ENCODE results near the gene ZCCHC7.
"Not testable (repeated sequence)": the region's sequence is repeated elsewhere in the genome, so short reads cannot be mapped to it uniquely, and the experiment has no call there.

ZCCHC7 gene

GRCh38 chr9:37303272-37303671 lies 182.9 kb downstream of the ZCCHC7 start:
- peaks cover 38% of the 10 kb centered on the region for H3K36me3 Mint-ChIP-seq
- H3K27me3 Mint-ChIP-seq, H3K9me3 Mint-ChIP-seq, CTCF ChIA-PET, H3K4me3 Mint-ChIP-seq, DNase-seq: not testable (repeated sequence)
- peaks cover 63% of the 10 kb centered on the region for H3K4me1 Mint-ChIP-seq
- H3K27ac Mint-ChIP-seq = peak overlapping the region; percentile 5

- Mint-ChIP-seq H3K27me3 (no peaks in the 10 kb centered on the region), H3K4me1 (peaks cover 9% of the 10 kb centered on the region), H3K36me3 (peaks cover 28% of the 10 kb centered on the region), H3K9me3 (no peaks in the 10 kb centered on the region), H3K27ac (no peak overlapping the region), H3K4me3 (no peak overlapping the region)
- DNase-seq = peak; percentile 52
- CTCF ChIA-PET = interaction anchor here (0.6 to 2.4 kb wide), 3 partner anchors 156 to 436 kb away, joined by 3 to 12 read pairs (median 4); no protein-coding TSS in a partner anchor
These were observed 188.8 kb downstream of the ZCCHC7 start for GRCh38 chr9:37309136-37309535.

GRCh38 chr9:37311938-37312708 lies 191.7 kb downstream of the ZCCHC7 start:
- H3K27me3 Mint-ChIP-seq = no peaks in the 10 kb centered on the region
- CTCF ChIA-PET = no interaction called here

GRCh38 chr9:37324261-37324683 lies 203.9 kb downstream of the ZCCHC7 start:
- Mint-ChIP-seq H3K36me3 (peaks cover 15% of the 10 kb centered on the region), H3K9me3 (no peaks in the 10 kb centered on the region), H3K27me3 (no peaks in the 10 kb centered on the region), H3K4me1 (peaks cover 4% of the 10 kb centered on the region), H3K27ac (no peak overlapping the region), H3K4me3 (no peak overlapping the region)
- DNase-seq = no peak
- CTCF ChIA-PET = no interaction called here

More at GRCh38 chr9:37311938-37312708, 191.7 kb downstream of the ZCCHC7 start:
- no peak overlapping the region for H3K27ac Mint-ChIP-seq
- no peak overlapping the region for H3K4me3 Mint-ChIP-seq
- DNase-seq = no peak
- H3K36me3 Mint-ChIP-seq = peaks cover 17% of the 10 kb centered on the region
- no peaks in the 10 kb centered on the region for H3K4me1 Mint-ChIP-seq
- no peaks in the 10 kb centered on the region for H3K9me3 Mint-ChIP-seq

GRCh38 chr9:37324691-37325490 lies 204.5 kb downstream of the ZCCHC7 start:
- CTCF ChIA-PET = no interaction called here
- Mint-ChIP-seq H3K4me3 (no peak overlapping the region), H3K9me3 (no peaks in the 10 kb centered on the region), H3K27ac (no peak overlapping the region), H3K4me1 (peaks cover 4% of the 10 kb centered on the region), H3K27me3 (no peaks in the 10 kb centered on the region), H3K36me3 (peaks cover 12% of the 10 kb centered on the region)
- no peak for DNase-seq

GRCh38 chr9:37325778-37326177 lies 205.4 kb downstream of the ZCCHC7 start:
- no peaks in the 10 kb centered on the region for H3K9me3 Mint-ChIP-seq
- H3K27ac Mint-ChIP-seq = no peak overlapping the region
- H3K4me1 Mint-ChIP-seq = peaks cover 4% of the 10 kb centered on the region
- H3K36me3 Mint-ChIP-seq = peaks cover 8% of the 10 kb centered on the region
- CTCF ChIA-PET = no interaction called here
- H3K4me3 Mint-ChIP-seq = no peak overlapping the region
- H3K27me3 Mint-ChIP-seq = no peaks in the 10 kb centered on the region
- DNase-seq = no peak

- no peak overlapping the region for H3K27ac Mint-ChIP-seq
- H3K36me3 Mint-ChIP-seq = peaks cover 2% of the 10 kb centered on the region
- CTCF ChIA-PET = interaction anchor here (1.4 to 1.5 kb wide), 2 partner anchors 18 to 331 kb away, joined by 3 to 4 read pairs; no protein-coding TSS in a partner anchor
- no peak for DNase-seq
- no peaks in the 10 kb centered on the region for H3K27me3 Mint-ChIP-seq
- no peak overlapping the region for H3K4me3 Mint-ChIP-seq
- H3K9me3 Mint-ChIP-seq = no peaks in the 10 kb centered on the region
- no peaks in the 10 kb centered on the region for H3K4me1 Mint-ChIP-seq
These were observed 207.2 kb downstream of the ZCCHC7 start for GRCh38 chr9:37327553-37327952.

- no peaks in the 10 kb centered on the region for H3K27me3 Mint-ChIP-seq
- no peak overlapping the region for H3K4me3 Mint-ChIP-seq
These were observed 208.3 kb downstream of the ZCCHC7 start for GRCh38 chr9:37328556-37329227.

GRCh38 chr9:37329576-37329975 lies 209.2 kb downstream of the ZCCHC7 start:
- no peaks in the 10 kb centered on the region for H3K9me3 Mint-ChIP-seq
- peak; percentile 25 for DNase-seq
- CTCF ChIA-PET = interaction anchor here (0.9 to 2.2 kb wide), 7 partner anchors 208 to 457 kb away, joined by 3 to 11 read pairs (median 4); no protein-coding TSS in a partner anchor
- no peaks in the 10 kb centered on the region for H3K36me3 Mint-ChIP-seq
- H3K27ac Mint-ChIP-seq = no peak overlapping the region
- no peaks in the 10 kb centered on the region for H3K4me1 Mint-ChIP-seq
- no peak overlapping the region for H3K4me3 Mint-ChIP-seq
- H3K27me3 Mint-ChIP-seq = no peaks in the 10 kb centered on the region

More at GRCh38 chr9:37328556-37329227, 208.3 kb downstream of the ZCCHC7 start:
- Mint-ChIP-seq H3K4me1 (no peaks in the 10 kb centered on the region), H3K9me3 (no peaks in the 10 kb centered on the region), H3K36me3 (peaks cover 2% of the 10 kb centered on the region), H3K27ac (no peak overlapping the region)
- DNase-seq = no peak
- CTCF ChIA-PET = interaction anchor here (0.9 to 2.2 kb wide), 5 partner anchors 207 to 456 kb away, joined by 3 to 11 read pairs (median 4); no protein-coding TSS in a partner anchor

- no peak for DNase-seq
- Mint-ChIP-seq H3K27ac (no peak overlapping the region), H3K4me1 (no peaks in the 10 kb centered on the region), H3K9me3 (no peaks in the 10 kb centered on the region), H3K4me3 (no peak overlapping the region), H3K36me3 (no peaks in the 10 kb centered on the region), H3K27me3 (no peaks in the 10 kb centered on the region)
- CTCF ChIA-PET = interaction anchor here (1.0 kb wide), 1 partner anchor 336 kb away, joined by 5 read pairs; no protein-coding TSS in a partner anchor
These were observed 211.5 kb downstream of the ZCCHC7 start for GRCh38 chr9:37331871-37332270.

- no peak for DNase-seq
- H3K4me1 Mint-ChIP-seq = no peaks in the 10 kb centered on the region
- H3K27me3 Mint-ChIP-seq = no peaks in the 10 kb centered on the region
- H3K27ac Mint-ChIP-seq = no peak overlapping the region
- H3K4me3 Mint-ChIP-seq = no peak overlapping the region
- no peaks in the 10 kb centered on the region for H3K36me3 Mint-ChIP-seq
- CTCF ChIA-PET = no interaction called here
- no peaks in the 10 kb centered on the region for H3K9me3 Mint-ChIP-seq
These were observed 212.2 kb downstream of the ZCCHC7 start for GRCh38 chr9:37332578-37332977.

GRCh38 chr9:37333288-37333687 lies 212.9 kb downstream of the ZCCHC7 start:
- Mint-ChIP-seq H3K36me3 (no peaks in the 10 kb centered on the region), H3K4me1 (no peaks in the 10 kb centered on the region), H3K27me3 (no peaks in the 10 kb centered on the region), H3K9me3 (no peaks in the 10 kb centered on the region), H3K27ac (no peak overlapping the region), H3K4me3 (no peak overlapping the region)
- CTCF ChIA-PET = no interaction called here
- no peak for DNase-seq

- Mint-ChIP-seq H3K27ac (no peak overlapping the region), H3K9me3 (no peaks in the 10 kb centered on the region)
- CTCF ChIA-PET = no interaction called here
These were observed 214.9 kb downstream of the ZCCHC7 start for GRCh38 chr9:37335238-37335637.

GRCh38 chr9:37336150-37336549 lies 215.8 kb downstream of the ZCCHC7 start:
- Mint-ChIP-seq H3K4me1 (no peaks in the 10 kb centered on the region), H3K27ac (no peak overlapping the region), H3K9me3 (no peaks in the 10 kb centered on the region), H3K4me3 (no peak overlapping the region), H3K36me3 (no peaks in the 10 kb centered on the region), H3K27me3 (no peaks in the 10 kb centered on the region)
- DNase-seq = no peak
- CTCF ChIA-PET = no interaction called here

More at GRCh38 chr9:37335238-37335637, 214.9 kb downstream of the ZCCHC7 start:
- Mint-ChIP-seq H3K36me3 (no peaks in the 10 kb centered on the region), H3K4me3 (no peak overlapping the region), H3K27me3 (no peaks in the 10 kb centered on the region), H3K4me1 (no peaks in the 10 kb centered on the region)
- no peak for DNase-seq

All from activated naive CD4-positive, alpha-beta T cell treated with anti-CD3 and anti-CD28 coated beads, Interleukin-2, amount 10 ng/mL, durations not matched to agents 7 days and 5 days (primary cell).